ENCODE measurements around the gene NDUFA8.

NDUFA8 gene

GRCh38 chr9:122159026-122159924, at the start of gene NDUFA8, which contains the start of gene MORN5:
Gene NDUFA8, minus strand, starts transcription at chr9:122159779. Its CDS starts 102 bp downstream, at chr9:122159677.
Gene MORN5, plus strand, starts transcription at chr9:122159908. Its CDS starts 65 bp downstream, at chr9:122159973.
- TF ChIP-seq, protein P1, sequence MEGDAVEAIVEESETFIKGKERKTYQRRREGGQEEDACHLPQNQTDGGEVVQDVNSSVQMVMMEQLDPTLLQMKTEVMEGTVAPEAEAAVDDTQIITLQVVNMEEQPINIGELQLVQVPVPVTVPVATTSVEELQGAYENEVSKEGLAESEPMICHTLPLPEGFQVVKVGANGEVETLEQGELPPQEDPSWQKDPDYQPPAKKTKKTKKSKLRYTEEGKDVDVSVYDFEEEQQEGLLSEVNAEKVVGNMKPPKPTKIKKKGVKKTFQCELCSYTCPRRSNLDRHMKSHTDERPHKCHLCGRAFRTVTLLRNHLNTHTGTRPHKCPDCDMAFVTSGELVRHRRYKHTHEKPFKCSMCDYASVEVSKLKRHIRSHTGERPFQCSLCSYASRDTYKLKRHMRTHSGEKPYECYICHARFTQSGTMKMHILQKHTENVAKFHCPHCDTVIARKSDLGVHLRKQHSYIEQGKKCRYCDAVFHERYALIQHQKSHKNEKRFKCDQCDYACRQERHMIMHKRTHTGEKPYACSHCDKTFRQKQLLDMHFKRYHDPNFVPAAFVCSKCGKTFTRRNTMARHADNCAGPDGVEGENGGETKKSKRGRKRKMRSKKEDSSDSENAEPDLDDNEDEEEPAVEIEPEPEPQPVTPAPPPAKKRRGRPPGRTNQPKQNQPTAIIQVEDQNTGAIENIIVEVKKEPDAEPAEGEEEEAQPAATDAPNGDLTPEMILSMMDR (IDR thresholded peaks at IDR 0.05): no peak

DNA sequence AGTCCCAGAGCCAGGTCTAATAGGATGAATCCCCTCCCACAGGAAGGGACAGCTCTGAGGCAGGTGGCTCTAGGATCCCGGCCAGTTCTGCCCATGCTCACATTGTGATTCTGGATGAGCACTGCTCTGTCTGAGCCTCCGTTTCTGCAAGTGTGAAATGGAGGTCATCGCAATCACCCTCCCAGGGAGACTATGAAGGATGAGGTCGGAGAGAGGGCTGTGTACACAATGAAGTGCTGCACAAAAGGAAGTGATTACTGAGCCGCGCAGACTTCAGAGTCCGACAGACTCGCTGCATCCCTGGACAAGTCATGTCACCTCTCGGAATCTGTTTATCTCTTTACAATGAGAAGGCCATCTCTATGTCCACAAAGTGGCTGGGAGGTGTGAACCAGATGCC, 47.5 kb upstream of the NDUFA8 start:
- TF ChIP-seq, protein P1 (IDR thresholded peaks at IDR 0.05): no peak

DNA sequence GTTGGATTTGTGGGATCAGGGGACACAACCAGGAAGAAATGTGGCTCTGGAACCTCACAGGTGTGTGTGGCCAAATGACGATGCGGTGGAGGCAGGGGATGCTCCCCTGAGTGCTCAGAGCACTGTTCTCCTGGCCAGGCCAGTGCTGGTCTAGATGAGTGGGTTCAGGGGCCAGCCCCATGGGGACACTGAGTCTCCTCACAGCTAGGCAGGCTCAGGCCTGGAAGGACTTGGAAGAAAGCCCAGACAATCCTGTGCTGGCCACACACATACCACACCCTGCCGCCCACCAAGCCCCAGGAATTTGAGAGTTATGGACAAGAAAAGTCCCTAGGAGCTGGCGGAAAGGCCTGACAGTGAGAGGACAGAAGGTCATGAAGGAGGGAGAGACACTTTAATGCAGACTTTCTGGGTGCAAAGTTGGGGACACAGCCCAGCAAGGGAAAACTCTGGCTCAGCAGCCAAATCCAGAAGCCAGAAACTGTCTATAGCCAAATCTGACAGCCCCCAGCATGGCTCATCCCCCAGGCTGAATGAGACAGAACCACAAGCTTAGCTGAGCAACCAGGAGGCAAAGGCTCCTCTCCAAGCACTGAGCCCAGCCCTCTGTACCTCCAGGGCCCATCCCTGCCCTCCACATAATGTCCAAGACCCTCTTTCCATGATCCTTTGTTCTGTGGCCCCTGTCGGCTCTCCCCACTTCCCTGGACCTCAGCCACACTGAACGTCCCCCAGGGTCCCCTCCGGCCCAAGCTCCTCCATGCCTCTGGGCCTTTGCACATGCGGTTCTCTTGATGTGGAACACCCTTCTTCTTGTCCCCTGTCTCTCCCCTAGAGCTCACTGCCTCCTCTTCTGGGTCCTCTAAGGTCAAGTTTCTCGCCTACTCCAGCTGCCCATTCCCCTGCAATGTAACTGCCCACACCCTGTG, 46.8 kb upstream of the NDUFA8 start:
- TF ChIP-seq, protein P1 (IDR thresholded peaks at IDR 0.05): no peak

DNA sequence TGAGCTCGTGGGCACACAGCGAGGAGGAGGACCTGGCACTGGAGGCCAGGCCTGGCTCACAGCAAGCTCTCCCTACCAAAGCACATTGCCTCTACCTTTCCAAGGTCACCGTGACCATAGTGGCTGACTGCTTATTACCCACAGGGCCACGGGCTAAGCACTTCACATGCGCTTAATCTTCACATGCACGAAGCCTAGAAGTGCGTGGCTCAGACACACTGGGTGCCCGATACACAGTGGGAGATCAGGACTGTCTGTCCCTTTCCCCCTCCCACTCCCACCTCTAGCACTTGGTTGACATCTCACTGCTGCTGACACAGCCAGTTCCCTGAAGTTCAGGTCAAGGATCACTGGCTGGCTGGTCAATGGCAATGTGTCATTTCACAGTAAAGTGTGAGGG, 45.6 kb upstream of the NDUFA8 start:
- TF ChIP-seq, protein P1 (IDR thresholded peaks at IDR 0.05): no peak

DNA sequence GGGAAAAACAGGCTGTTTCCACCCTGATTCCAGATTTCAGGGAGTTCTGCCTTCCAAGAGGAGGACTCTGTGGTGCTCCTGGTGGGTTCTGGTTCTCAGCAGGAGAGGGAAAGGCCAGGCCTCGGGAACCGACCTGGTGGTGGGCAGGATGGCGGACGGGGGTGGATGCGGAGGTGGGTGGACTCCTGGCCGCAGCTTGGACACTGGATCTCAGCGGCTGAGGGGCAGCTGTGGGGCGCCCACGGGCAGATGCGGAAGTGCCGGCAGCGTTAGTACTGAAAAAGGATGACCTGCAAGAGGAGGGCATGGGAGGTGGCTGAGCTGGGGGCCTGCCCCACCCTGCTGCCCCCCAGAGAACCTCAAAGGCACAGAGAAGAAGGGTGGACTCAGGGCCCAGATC, 44.9 kb upstream of the NDUFA8 start:
- TF ChIP-seq, protein P1 (IDR thresholded peaks at IDR 0.05): no peak

DNA sequence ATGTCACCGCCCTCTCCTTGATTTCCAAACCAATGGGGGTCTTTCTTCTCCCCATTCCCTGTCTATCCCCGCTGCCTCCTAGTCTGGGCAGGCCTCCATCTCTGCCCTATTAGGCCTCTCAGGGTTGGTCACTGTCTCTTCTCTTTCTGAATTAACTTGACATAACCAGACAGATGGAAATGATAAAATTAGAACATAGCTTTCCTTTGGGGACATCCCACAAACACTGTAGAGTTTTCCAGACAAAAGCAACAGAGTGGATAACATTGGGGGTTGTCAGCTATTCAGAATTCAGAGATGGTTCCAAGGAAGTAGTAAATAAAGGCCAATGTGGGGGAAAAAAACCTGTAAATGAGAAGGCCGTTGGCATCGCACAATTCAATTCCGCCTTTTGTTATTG, 44.5 kb upstream of the NDUFA8 start:
- TF ChIP-seq, protein P1 (IDR thresholded peaks at IDR 0.05): no peak

DNA sequence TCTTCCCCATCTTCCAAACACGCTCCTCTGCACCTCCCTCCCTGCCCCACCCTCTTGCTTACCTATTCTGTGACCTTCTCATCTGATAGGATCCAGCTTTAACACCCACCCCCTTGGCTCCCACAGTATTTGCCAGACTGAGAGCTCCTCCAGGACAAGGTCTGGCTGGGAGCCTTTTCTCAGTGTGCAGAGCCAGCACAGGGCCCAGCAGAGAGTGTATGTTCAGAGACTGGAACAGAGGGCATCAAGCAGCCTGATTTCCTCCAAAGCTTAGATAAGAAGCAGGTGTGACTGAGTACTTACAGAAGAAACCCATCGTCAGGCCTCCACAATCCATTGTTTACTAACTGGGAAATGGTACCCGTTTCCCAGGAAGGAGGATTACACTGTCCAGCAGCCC, 42.5 kb upstream of the NDUFA8 start:
- TF ChIP-seq, protein P1 (IDR thresholded peaks at IDR 0.05): no peak

Measured in LNCAP (cell line).